Parietal lobe (tissue), 2 donors: ENCODE data around the gene NTF4. TPM values are rescaled to one million over a fixed set of nuclear protein-coding genes. Genes with fewer than 3 reads are reported as not detected.

Experiments
- small RNA-seq: library from RNA; depleted of rRNA; stranded (forward); fragments of <200 nt; gene quantifications from one replicate; pipeline ENCODE3, GENCODE V24; 2014; ENCODE audit warnings: low replicate concordance
- total RNA-seq: library from RNA; depleted of rRNA; stranded (reverse); fragments of >200 nt; gene quantifications from one replicate; pipeline ENCODE4 v1.2.3, GENCODE V29; 2014

The NTF4 gene
- not detected for total RNA-seq

GRCh38 chr19:49064768-49065611 lies at the start of gene NTF4:
Gene NTF4 (minus strand): TSS chr19:49064818. CDS start chr19:49061997, 2,821 bp downstream.

GRCh38 chr19:49113762-49114629 lies 49.4 kb upstream of the NTF4 start, which contains the start of gene LIN7B:
Gene LIN7B (plus strand): TSS chr19:49114370. CDS start chr19:49114405, 35 bp downstream.

GRCh38 chr19:49085020-49085867 lies 20.6 kb upstream of the NTF4 start, which contains the start of gene SNRNP70:
Gene SNRNP70 (plus strand): TSS chr19:49085451. CDS start chr19:49086415, 964 bp downstream.

GRCh38 chr19:49057636-49058234 lies 6.9 kb downstream of the NTF4 start, which contains the start of gene CGB7:
Gene CGB7 (minus strand): TSS chr19:49057749. CDS start chr19:49055375, 2,374 bp downstream.

GRCh38 chr19:49049011-49049410 lies 15.6 kb downstream of the NTF4 start, which contains the start of gene CGB8:
Gene CGB8 (minus strand): TSS chr19:49049111. CDS start chr19:49048739, 372 bp downstream.

GRCh38 chr19:49043548-49043947 lies 21.1 kb downstream of the NTF4 start, which contains the start of gene CGB5:
Gene CGB5 (plus strand): TSS chr19:49043848. CDS start chr19:49044210, 362 bp downstream.

GRCh38 chr19:49036815-49037214 lies 27.8 kb downstream of the NTF4 start, which contains the start of gene CGB1:
Gene CGB1 (minus strand): TSS chr19:49036895. CDS start chr19:49036711, 184 bp downstream.

GRCh38 chr19:49031642-49032301 lies 32.8 kb downstream of the NTF4 start, which contains the start of gene CGB2:
Gene CGB2 (plus strand): TSS chr19:49031890. CDS start chr19:49032096, 206 bp downstream.

GRCh38 chr19:49024233-49024632 lies 40.4 kb downstream of the NTF4 start, which contains the start of gene CGB3:
Gene CGB3 (minus strand): TSS chr19:49024333. CDS start chr19:49023971, 362 bp downstream.

GRCh38 chr19:49017041-49017665 lies 47.5 kb downstream of the NTF4 start, which contains the start of gene LHB:
Gene LHB (minus strand): TSS chr19:49017091. CDS start chr19:49017081, 10 bp downstream.

Small RNAs within 50 kb of the gene (small RNA-seq; reads per million reads assigned to genes)
- not detected for gene RN7SL708P

Other genes starting within 250 kb of the NTF4 start
- 1.3 TPM for gene HSD17B14, start 228.3 kb downstream of the NTF4 start, total RNA-seq
- gene PLEKHA4, start 196.2 kb downstream of the NTF4 start, total RNA-seq = not detected
- gene PPP1R15A, start 192.4 kb downstream of the NTF4 start, total RNA-seq = 31.6 TPM
- gene TULP2, start 166.1 kb downstream of the NTF4 start, total RNA-seq = not detected
- 46.6 TPM for gene NUCB1, start 164.5 kb downstream of the NTF4 start, total RNA-seq
- gene DHDH, start 131.1 kb downstream of the NTF4 start, total RNA-seq = not detected
- gene BAX, start 109.9 kb downstream of the NTF4 start, total RNA-seq = 7.8 TPM
- gene FTL, start 99.5 kb downstream of the NTF4 start, total RNA-seq = 551 TPM
- 27.5 TPM for gene GYS1, start 71.5 kb downstream of the NTF4 start, total RNA-seq
- 92.6 TPM for gene RUVBL2, start 70.9 kb downstream of the NTF4 start, total RNA-seq
- not detected for gene LHB, start 47.7 kb downstream of the NTF4 start, total RNA-seq
- gene CGB3, start 40.5 kb downstream of the NTF4 start, total RNA-seq = not detected
- gene CGB2, start 32.9 kb downstream of the NTF4 start, total RNA-seq = not detected
- gene CGB1, start 27.9 kb downstream of the NTF4 start, total RNA-seq = not detected
- not detected for gene CGB5, start 21.0 kb downstream of the NTF4 start, total RNA-seq
- gene CGB8, start 15.7 kb downstream of the NTF4 start, total RNA-seq = not detected
- gene CGB7, start 7.1 kb downstream of the NTF4 start, total RNA-seq = not detected
- not detected for gene KCNA7, start 7.9 kb upstream of the NTF4 start, total RNA-seq
- gene SNRNP70, start 20.6 kb upstream of the NTF4 start, total RNA-seq = 278 TPM
- gene LIN7B, start 49.6 kb upstream of the NTF4 start, total RNA-seq = 21.6 TPM
- not detected for gene C19orf73, start 54.3 kb upstream of the NTF4 start, total RNA-seq
- gene PPFIA3, start 54.7 kb upstream of the NTF4 start, total RNA-seq = 37.6 TPM
- gene HRC, start 90.6 kb upstream of the NTF4 start, total RNA-seq = 0.31 TPM
- gene TRPM4, start 93.0 kb upstream of the NTF4 start, total RNA-seq = 6.6 TPM